Type B pancreatic cell (in vitro differentiated cells): ENCODE data around the gene CNNM2. TPM values are rescaled to one million over a fixed set of nuclear protein-coding genes. Genes with fewer than 3 reads are reported as not detected.
"Not testable (repeated sequence)": the region's sequence is repeated elsewhere in the genome, so short reads cannot be mapped to it uniquely, and the experiment has no call there.

Source experiments
- DNase-seq: peaks from one replicate; pipeline ENCODE4 v3.0.0; 2021; ENCODE audit warnings: mixed read lengths; ENCODE audit not compliant: unreplicated experiment; ENCODE audit errors: extremely low spot score
- H3K27ac Mint-ChIP-seq: 2 replicates; pipeline ENCODE4 v1.8.0; 2021; ENCODE audit warnings: mild to moderate bottlenecking, mixed read lengths
- H3K27me3 Mint-ChIP-seq: 2 replicates; pipeline ENCODE4 v1.8.0; 2021; ENCODE audit warnings: mixed read lengths
- H3K36me3 Mint-ChIP-seq: 2 replicates; pipeline ENCODE4 v1.8.0; 2021; ENCODE audit warnings: mixed read lengths
- H3K4me1 Mint-ChIP-seq: one replicate; pipeline ENCODE4 v1.8.0; 2021; ENCODE audit warnings: mixed read lengths; ENCODE audit not compliant: unreplicated experiment
- H3K4me3 Mint-ChIP-seq: 2 replicates; pipeline ENCODE4 v1.8.0; 2021; ENCODE audit warnings: mild to moderate bottlenecking, mixed read lengths
- H3K9me3 Mint-ChIP-seq: 2 replicates; pipeline ENCODE4 v1.8.0; 2021; ENCODE audit warnings: mixed read lengths
- CTCF ChIP-seq: fragments of 200-600 bp; sonication (generic); conservative IDR thresholded peaks from 2 replicates; pipeline ENCODE4 v1.5.0; 2021; ENCODE audit warnings: antibody characterized with exemption, mild to moderate bottlenecking
- total RNA-seq: library from RNA; stranded (reverse); gene quantifications from 2 replicates; pipeline ENCODE4 v1.2.1, GENCODE V29; 2021; ENCODE audit warnings: low replicate concordance

The CNNM2 gene
- total RNA-seq, 1 donor from 2014 or later = 9.8 TPM

- Mint-ChIP-seq H3K27me3 (no peaks in the 10 kb centered on the region), H3K4me1 (peaks cover 2% of the 10 kb centered on the region), H3K27ac (no peak overlapping the region), H3K4me3 (no peak overlapping the region), H3K9me3 (no peaks in the 10 kb centered on the region), H3K36me3 (peaks cover 41% of the 10 kb centered on the region)
- no peak for TF ChIP-seq CTCF
- DNase-seq = no peak
These were observed 212.8 kb downstream of the CNNM2 start for GRCh38 chr10:103130910-103131309.

DNA sequence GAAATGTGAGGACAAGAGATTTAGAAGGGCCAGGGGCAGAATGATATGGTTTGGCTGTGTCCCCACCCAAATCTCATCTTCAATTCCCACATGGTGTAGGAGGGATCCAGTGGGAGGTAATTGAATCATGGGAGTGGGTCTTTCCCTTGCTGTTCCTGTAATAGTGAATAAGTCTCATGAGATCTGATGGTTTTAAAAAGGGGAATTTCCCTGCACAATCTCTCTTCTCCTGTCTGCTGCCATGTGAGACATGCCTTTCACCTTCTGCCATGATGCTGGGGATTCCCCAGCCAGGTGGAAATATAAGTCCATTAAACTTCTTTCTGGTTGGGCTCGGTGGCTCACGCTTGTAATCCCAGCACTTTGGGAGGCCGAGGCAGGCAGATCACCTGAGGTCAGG is 217.1 kb downstream of the CNNM2 start:
- H3K4me3 Mint-ChIP-seq, H3K27ac Mint-ChIP-seq, DNase-seq, H3K9me3 Mint-ChIP-seq, H3K27me3 Mint-ChIP-seq, H3K4me1 Mint-ChIP-seq: not testable (repeated sequence)
- peaks cover 56% of the 10 kb centered on the region for H3K36me3 Mint-ChIP-seq

- Mint-ChIP-seq H3K36me3 (peaks cover 31% of the 10 kb centered on the region), H3K9me3 (no peaks in the 10 kb centered on the region), H3K27me3 (no peaks in the 10 kb centered on the region), H3K4me1 (peaks cover 6% of the 10 kb centered on the region), H3K27ac (no peak overlapping the region), H3K4me3 (no peak overlapping the region)
- TF ChIP-seq CTCF = no peak
- DNase-seq = no peak
These were observed 221.7 kb downstream of the CNNM2 start for GRCh38 chr10:103139803-103140202.

Other genes starting within 250 kb of the CNNM2 start
- 12.2 and 15.8 TPM in 2 replicates for gene ARL3, start 203.9 kb upstream of the CNNM2 start, total RNA-seq
- gene SFXN2, start 203.7 kb upstream of the CNNM2 start, total RNA-seq = 27.8 and 35.8 TPM in 2 replicates
- gene WBP1L, start 174.3 kb upstream of the CNNM2 start, total RNA-seq = 40.3 and 80.4 TPM in 2 replicates
- gene CYP17A1, start 80.9 kb upstream of the CNNM2 start, total RNA-seq = 0.14 TPM in 1 of 2 replicates, not detected in the other
- gene BORCS7, start 64.0 kb upstream of the CNNM2 start, total RNA-seq = 19.0 and 21.8 TPM in 2 replicates
- gene AS3MT, start 48.8 kb upstream of the CNNM2 start, total RNA-seq = 4.2 and 4.9 TPM in 2 replicates